Measurements from ENCODE around the gene UQCRQ.
"Not testable (repeated sequence)": the region's sequence is repeated elsewhere in the genome, so short reads cannot be mapped to it uniquely, and the experiment has no call there.

Gene UQCRQ

DNA sequence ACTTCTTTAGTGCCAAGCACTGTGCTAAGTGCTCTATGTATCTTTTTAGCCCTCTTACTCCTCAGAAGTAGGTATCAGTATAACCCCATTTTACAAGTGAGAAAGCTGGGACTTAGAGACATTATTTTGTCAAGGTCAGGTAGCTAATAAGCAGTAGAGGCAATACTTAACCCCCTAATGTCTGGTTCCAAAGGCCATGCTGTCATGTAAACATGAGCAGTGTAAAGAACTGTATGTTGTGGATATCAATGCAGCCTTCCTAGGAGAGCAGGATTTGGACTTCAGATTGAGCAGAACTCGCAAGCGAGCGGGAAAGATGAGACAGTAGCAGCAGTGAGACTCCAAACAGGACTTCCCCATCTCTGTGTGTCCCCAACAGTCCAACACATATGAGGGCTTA lies 32.4 kb upstream of the UQCRQ start:
- no peak for DNase-seq

DNA sequence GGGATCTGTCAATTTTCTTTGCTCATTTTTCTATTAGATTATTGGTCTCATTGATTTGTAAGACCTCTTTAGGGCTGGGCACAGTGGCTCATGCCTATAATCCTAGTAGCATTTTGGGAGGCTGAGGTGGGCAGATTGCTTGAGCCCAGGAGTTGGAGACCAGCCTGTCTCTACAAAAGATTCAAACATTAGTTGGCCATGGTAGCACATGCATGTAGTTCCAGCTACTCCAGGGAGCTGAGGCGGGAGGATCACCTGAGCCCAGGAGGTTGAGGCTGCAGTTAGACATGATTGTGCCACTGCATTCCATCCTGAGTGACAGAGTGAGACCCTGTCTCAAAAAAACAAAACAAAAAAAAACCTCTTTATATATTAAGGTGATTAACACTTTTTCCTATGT lies 29.6 kb upstream of the UQCRQ start:
- DNase-seq = no peak

DNA sequence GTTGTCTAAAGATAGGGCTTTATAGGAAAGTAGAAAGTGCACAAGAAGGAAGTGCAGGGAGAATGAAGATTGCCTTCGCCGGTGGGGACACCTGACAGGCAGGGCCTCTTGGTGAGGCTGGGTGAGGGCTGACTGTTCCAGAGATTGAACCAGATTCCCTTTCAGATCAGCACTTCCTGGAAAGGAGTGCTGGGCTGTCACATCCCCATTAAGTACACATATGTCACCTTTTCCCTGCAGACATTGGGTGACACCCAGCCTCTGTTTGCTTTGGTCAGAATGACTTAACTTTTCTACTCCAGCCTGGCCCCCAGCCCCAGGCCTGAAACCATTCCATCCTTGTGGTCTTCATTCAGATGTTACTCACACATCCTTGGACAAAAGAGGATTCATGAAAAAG lies 28.6 kb upstream of the UQCRQ start:
- DNase-seq = no peak

DNA sequence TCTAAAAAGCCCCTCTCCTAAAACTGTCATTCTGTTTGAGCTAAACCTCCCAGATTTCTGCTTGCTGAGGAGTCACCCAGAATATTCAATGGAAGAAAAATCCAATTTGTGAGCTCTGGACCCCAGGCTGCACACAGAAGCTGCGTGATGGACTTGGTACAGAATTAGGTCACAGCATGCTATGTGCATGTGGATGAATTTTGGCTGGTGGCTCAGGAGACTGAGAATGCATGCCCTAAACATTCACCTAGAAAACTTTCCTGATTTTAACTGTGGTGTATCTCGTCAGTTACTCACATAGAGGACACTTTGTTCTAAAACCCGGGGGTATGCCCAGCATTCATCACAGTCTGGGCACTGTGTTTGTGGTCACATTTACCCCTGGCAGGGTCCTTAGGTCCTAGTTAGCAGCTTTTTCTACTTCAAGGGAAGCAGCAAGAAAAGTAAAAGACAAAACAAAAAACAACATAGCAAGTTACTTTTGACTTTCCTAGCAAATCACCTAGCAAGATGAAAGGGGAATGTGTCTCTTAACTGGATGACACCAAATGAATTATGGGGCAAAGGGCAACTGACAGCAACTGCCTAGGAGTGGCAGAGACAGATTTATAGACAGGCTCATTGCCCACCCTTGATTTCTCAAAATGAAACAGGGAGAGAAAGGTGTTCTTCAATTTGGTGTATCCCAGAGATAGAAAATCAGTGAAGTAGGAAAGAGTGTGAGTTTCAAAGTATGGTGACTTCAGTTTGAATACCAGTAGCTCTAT lies 27.7 kb upstream of the UQCRQ start:
- no peak for DNase-seq

GRCh38 chr5:132839426-132840301 lies 26.8 kb upstream of the UQCRQ start:
- DNase-seq = no peak

DNA sequence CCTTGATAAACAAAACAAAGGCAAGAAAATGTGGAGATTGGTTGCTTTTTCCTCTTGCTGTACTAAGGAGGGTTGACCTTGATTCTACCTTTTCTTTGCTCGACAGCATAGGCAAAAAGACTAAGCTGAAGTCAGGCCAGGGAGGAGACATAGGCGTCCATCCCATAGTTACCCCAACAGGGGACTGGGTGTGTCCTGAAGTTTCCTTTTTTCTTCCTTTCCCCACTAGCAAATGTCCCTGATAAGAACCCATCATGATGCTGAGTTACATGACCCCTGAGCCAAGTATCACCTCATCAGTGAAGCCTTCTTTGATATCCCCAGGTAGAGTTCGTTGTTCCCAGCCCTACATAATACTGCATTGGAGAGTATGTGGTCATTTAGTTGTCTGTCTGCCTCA lies 26.1 kb upstream of the UQCRQ start:
- no peak for DNase-seq

- DNase-seq = no peak
Observed at GRCh38 chr5:132840896-132841295, 25.5 kb upstream of the UQCRQ start.

DNA sequence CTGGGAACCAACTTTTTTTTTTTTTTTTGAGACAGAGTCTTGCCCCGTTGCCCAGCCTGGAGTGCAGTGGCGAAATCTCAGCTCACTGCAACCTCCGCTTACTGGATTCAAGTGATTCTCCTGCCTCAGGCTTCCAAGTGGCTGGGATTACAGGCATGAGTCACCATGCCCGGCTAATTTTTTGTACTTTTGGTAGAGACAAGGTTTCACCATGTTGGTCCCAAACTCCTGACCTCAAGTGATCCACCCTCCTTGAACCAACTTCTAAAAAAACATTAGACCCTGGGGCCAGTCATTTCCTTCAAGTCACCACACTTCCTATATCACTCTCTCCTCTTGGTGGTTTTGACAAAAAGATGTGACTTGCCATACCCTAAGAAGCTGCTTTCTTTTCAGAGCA lies 25.1 kb upstream of the UQCRQ start:
- no peak for DNase-seq

DNA sequence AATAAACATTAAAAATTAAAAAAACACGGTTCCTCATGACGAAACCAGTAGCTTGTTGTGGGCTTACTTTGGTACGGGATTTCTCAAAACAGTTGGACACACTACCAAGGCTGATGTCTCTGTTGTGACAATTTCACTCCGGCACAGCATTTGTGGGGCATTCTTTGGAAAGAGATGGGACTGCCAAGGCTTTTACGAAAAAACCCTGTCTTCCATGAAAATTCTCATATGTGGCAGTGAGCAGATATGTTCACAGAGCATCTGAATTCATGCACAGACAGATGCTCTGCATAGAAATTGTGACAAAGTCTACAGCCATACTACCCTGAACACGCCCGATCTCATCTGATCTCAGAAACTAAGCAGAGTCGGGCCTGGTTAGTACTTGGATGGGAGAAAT lies 18.2 kb upstream of the UQCRQ start:
- DNase-seq = no peak

GRCh38 chr5:132849347-132849746 lies 17.1 kb upstream of the UQCRQ start:
- no peak for DNase-seq

DNA sequence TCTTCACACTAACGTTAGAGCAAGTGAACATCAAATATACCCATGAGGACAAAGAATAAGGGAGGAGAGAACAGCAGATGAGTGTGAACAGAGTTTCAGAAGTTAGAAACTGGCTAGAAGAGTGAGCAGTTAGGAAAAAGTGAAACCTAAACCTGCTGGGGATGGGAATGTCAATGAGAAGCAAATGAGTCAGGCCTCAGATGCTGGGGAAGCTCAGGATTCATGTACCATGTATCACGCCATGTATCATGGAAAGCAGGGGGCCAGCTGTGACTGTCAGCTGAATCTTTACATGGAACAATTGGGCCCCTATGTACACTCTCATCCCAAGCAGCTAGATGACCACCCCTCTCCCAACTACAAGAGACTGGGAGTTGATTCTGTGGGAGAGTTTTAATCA lies 16.4 kb upstream of the UQCRQ start:
- DNase-seq = no peak

- no peak for DNase-seq
Observed at GRCh38 chr5:132853323-132853722, 13.1 kb upstream of the UQCRQ start.

DNA sequence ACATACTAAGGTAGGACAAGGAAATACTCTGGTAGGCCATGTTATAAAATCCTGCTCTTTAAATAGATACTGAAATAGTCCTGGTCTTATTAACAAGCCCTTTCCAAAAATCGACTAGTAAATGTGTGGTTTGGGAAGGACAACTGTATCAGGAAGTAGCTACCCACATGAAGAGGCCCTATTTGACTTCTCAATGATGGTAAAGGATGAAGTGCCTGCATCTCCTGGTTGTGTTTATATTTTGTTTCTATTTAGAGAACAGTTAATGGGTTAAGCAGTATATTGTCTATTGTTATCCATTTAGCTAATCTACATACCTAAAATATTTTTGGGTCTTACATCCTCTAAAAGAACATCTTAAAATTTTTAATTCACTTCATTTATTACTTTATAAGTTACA lies 12.7 kb upstream of the UQCRQ start:
- DNase-seq = no peak

DNA sequence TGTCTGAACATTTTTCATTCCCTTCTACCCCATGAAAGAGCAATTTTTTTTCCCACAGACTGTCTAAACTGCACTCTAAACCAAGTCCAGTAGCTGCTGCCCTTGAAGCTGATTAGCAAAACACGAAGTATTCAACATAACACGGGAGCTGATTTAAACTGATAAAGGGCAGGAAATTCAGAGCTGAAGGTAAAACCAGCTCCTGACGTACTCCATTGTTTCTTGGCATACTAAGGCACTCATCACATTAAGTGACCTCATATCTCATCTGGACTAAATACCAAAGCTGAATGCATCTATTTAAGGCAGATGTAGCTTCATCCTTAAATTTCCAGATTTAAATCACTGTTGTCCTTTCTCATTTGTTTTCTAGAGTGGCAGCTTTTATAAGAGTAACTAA lies 12.1 kb upstream of the UQCRQ start:
- DNase-seq = no peak

DNA sequence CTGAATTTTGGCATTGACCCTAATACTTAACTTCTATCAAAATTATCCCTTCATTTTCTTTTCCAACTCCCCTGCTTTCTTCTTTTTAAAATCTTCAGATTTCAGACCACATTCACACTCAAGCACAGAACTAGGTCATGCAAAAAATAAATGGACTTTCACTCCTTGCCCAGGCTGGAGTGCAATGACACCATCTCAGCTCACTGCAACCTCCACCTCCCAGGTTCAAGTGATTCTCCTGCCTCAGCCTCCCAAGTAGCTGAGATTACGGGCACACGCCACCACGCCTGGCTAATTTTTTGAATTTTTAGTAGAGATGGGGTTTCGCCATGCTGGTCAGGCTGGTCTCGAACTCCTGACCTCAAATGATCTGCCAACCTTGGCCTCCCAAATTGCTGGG lies 11.4 kb upstream of the UQCRQ start:
- DNase-seq = not testable (repeated sequence)

- no peak for DNase-seq
Observed at GRCh38 chr5:132856011-132856410, 10.4 kb upstream of the UQCRQ start.

- no peak for DNase-seq
Observed at GRCh38 chr5:132859889-132860437, 6.5 kb upstream of the UQCRQ start.

- no peak for DNase-seq
Observed at GRCh38 chr5:132860742-132861141, 5.7 kb upstream of the UQCRQ start.

GRCh38 chr5:132865668-132866341 lies 637 bp upstream of the UQCRQ start:
- no peak for DNase-seq

GRCh38 chr5:132867046-132867451 lies 607 bp downstream of the UQCRQ start:
- DNase-seq = no peak

GRCh38 chr5:132868754-132869153 lies 2.3 kb downstream of the UQCRQ start:
- no peak for DNase-seq

DNA sequence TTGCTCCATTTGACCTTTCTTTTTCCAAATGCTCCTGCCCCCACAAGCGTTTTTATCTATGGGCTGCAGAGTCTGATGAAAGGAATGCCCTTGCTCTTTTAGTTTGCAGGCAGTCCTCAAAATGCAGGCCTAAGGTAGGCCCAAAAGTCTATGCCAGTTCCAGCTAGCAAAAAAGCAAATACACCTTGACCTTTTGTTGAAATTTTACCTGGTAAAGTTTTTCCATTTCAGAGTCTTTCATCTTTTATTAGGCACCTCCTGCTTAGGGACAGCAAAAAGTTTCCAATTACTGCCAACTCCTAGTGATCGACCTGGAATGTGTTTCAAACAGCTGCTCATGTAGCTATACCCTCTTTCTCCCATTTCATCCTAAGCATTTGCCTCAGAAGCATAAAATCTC lies 4.4 kb downstream of the UQCRQ start:
- no peak for DNase-seq

- DNase-seq = no peak
Observed at GRCh38 chr5:132871459-132872284, 5.2 kb downstream of the UQCRQ start.
